ENCODE data around the gene SNTG2.
A peak's percentile ranks its signal among the peaks of the same experiment; 100 is the strongest.

SNTG2 gene

GRCh38 chr2:1283020-1283801 is 332.6 kb downstream of the SNTG2 start:
- H3K27ac Mint-ChIP-seq = no peak overlapping the region
- no peak overlapping the region for H3K4me3 Mint-ChIP-seq
- no peaks in the 10 kb centered on the region for H3K27me3 Mint-ChIP-seq
- peak; percentile 24 for ATAC-seq
- no peaks in the 10 kb centered on the region for H3K4me1 Mint-ChIP-seq
- no peaks in the 10 kb centered on the region for H3K36me3 Mint-ChIP-seq
- H3K9me3 Mint-ChIP-seq = peaks cover 5% of the 10 kb centered on the region

GRCh38 chr2:1283871-1284270 is 333.2 kb downstream of the SNTG2 start:
- Mint-ChIP-seq H3K36me3 (no peaks in the 10 kb centered on the region), H3K4me3 (no peak overlapping the region), H3K27ac (no peak overlapping the region), H3K9me3 (peaks cover 7% of the 10 kb centered on the region), H3K27me3 (no peaks in the 10 kb centered on the region), H3K4me1 (no peaks in the 10 kb centered on the region)
- ATAC-seq = no peak

GRCh38 chr2:1286929-1287328 is 336.3 kb downstream of the SNTG2 start:
- ATAC-seq = no peak
- Mint-ChIP-seq H3K9me3 (peaks cover 3% of the 10 kb centered on the region), H3K27me3 (no peaks in the 10 kb centered on the region), H3K4me3 (no peak overlapping the region), H3K27ac (no peak overlapping the region), H3K36me3 (no peaks in the 10 kb centered on the region), H3K4me1 (no peaks in the 10 kb centered on the region)

GRCh38 chr2:1287427-1287826 is 336.8 kb downstream of the SNTG2 start:
- no peaks in the 10 kb centered on the region for H3K36me3 Mint-ChIP-seq
- no peaks in the 10 kb centered on the region for H3K27me3 Mint-ChIP-seq
- peaks cover 3% of the 10 kb centered on the region for H3K9me3 Mint-ChIP-seq
- H3K4me3 Mint-ChIP-seq = no peak overlapping the region
- no peak overlapping the region for H3K27ac Mint-ChIP-seq
- H3K4me1 Mint-ChIP-seq = no peaks in the 10 kb centered on the region
- ATAC-seq = no peak

- Mint-ChIP-seq H3K27me3 (no peaks in the 10 kb centered on the region), H3K9me3 (no peaks in the 10 kb centered on the region), H3K4me1 (no peaks in the 10 kb centered on the region), H3K27ac (no peak overlapping the region), H3K36me3 (no peaks in the 10 kb centered on the region), H3K4me3 (no peak overlapping the region)
- no peak for ATAC-seq
These were observed 344.3 kb downstream of the SNTG2 start for GRCh38 chr2:1294900-1295299.

GRCh38 chr2:1295740-1296139 is 345.1 kb downstream of the SNTG2 start:
- Mint-ChIP-seq H3K27ac (no peak overlapping the region), H3K4me1 (no peaks in the 10 kb centered on the region), H3K36me3 (no peaks in the 10 kb centered on the region), H3K27me3 (no peaks in the 10 kb centered on the region), H3K9me3 (no peaks in the 10 kb centered on the region), H3K4me3 (no peak overlapping the region)
- ATAC-seq = no peak

GRCh38 chr2:1297372-1298159 is 346.9 kb downstream of the SNTG2 start:
- ATAC-seq = no peak
- Mint-ChIP-seq H3K27me3 (no peaks in the 10 kb centered on the region), H3K9me3 (no peaks in the 10 kb centered on the region), H3K4me1 (no peaks in the 10 kb centered on the region), H3K36me3 (no peaks in the 10 kb centered on the region), H3K27ac (no peak overlapping the region), H3K4me3 (no peak overlapping the region)

- no peaks in the 10 kb centered on the region for H3K36me3 Mint-ChIP-seq
- peak; percentile 6 for ATAC-seq
- H3K4me3 Mint-ChIP-seq = no peak overlapping the region
- no peaks in the 10 kb centered on the region for H3K4me1 Mint-ChIP-seq
- H3K27me3 Mint-ChIP-seq = no peaks in the 10 kb centered on the region
- H3K27ac Mint-ChIP-seq = no peak overlapping the region
- H3K9me3 Mint-ChIP-seq = no peaks in the 10 kb centered on the region
These were observed 348.4 kb downstream of the SNTG2 start for GRCh38 chr2:1299043-1299442.

GRCh38 chr2:1300284-1300683 is 349.6 kb downstream of the SNTG2 start:
- Mint-ChIP-seq H3K27ac (no peak overlapping the region), H3K4me3 (no peak overlapping the region), H3K9me3 (no peaks in the 10 kb centered on the region), H3K4me1 (no peaks in the 10 kb centered on the region), H3K36me3 (no peaks in the 10 kb centered on the region), H3K27me3 (no peaks in the 10 kb centered on the region)
- ATAC-seq = no peak

- H3K9me3 Mint-ChIP-seq = no peaks in the 10 kb centered on the region
- no peak overlapping the region for H3K27ac Mint-ChIP-seq
- no peak overlapping the region for H3K4me3 Mint-ChIP-seq
- H3K27me3 Mint-ChIP-seq = no peaks in the 10 kb centered on the region
- H3K36me3 Mint-ChIP-seq = no peaks in the 10 kb centered on the region
- no peaks in the 10 kb centered on the region for H3K4me1 Mint-ChIP-seq
- no peak for ATAC-seq
These were observed 350.4 kb downstream of the SNTG2 start for GRCh38 chr2:1301056-1301455.

GRCh38 chr2:1305342-1306013 is 354.8 kb downstream of the SNTG2 start:
- no peak for ATAC-seq
- no peak overlapping the region for H3K27ac Mint-ChIP-seq
- no peaks in the 10 kb centered on the region for H3K27me3 Mint-ChIP-seq
- H3K9me3 Mint-ChIP-seq = peaks cover 7% of the 10 kb centered on the region
- H3K4me3 Mint-ChIP-seq = no peak overlapping the region
- H3K4me1 Mint-ChIP-seq = no peaks in the 10 kb centered on the region
- H3K36me3 Mint-ChIP-seq = no peaks in the 10 kb centered on the region

GRCh38 chr2:1306014-1306686 is 355.5 kb downstream of the SNTG2 start:
- Mint-ChIP-seq H3K27ac (no peak overlapping the region), H3K4me3 (no peak overlapping the region), H3K4me1 (no peaks in the 10 kb centered on the region), H3K27me3 (no peaks in the 10 kb centered on the region), H3K36me3 (no peaks in the 10 kb centered on the region), H3K9me3 (peaks cover 7% of the 10 kb centered on the region)
- peak; percentile 6 for ATAC-seq

GRCh38 chr2:1306687-1307516 is 356.3 kb downstream of the SNTG2 start:
- ATAC-seq = peak; percentile 59
- Mint-ChIP-seq H3K36me3 (no peaks in the 10 kb centered on the region), H3K9me3 (peaks cover 7% of the 10 kb centered on the region), H3K27ac (no peak overlapping the region), H3K4me3 (no peak overlapping the region), H3K4me1 (no peaks in the 10 kb centered on the region), H3K27me3 (no peaks in the 10 kb centered on the region)

- Mint-ChIP-seq H3K36me3 (no peaks in the 10 kb centered on the region), H3K4me1 (no peaks in the 10 kb centered on the region), H3K27ac (no peak overlapping the region), H3K27me3 (no peaks in the 10 kb centered on the region), H3K9me3 (peaks cover 7% of the 10 kb centered on the region), H3K4me3 (no peak overlapping the region)
- no peak for ATAC-seq
These were observed 357.0 kb downstream of the SNTG2 start for GRCh38 chr2:1307670-1308069.
